T-cell (primary cell): ENCODE measurements around the gene APPL2. TPM values are rescaled to one million over a fixed set of nuclear protein-coding genes. Genes with fewer than 3 reads are reported as not detected.

Experiments
- ATAC-seq, 4 experiments: fragments of 200-7000 bp in 3 of 4; fragments of 150-1000 bp in 1 of 4; cut with Tn5 transposase; replicated peaks in 1 of 4; 1 replicate in 3 of 4; 2 replicates in 1 of 4; pipeline ENCODE4 v1.10.0; 2021; ENCODE audit warnings: moderate library complexity in 3 of 4, mild to moderate bottlenecking in 2 of 4, moderate number of reproducible peaks in 1 of 4
- CTCF ChIA-PET, 2 donors: fragments of 300-600 bp; sonication (Branson Sonifier 250); formaldehyde crosslinking; loops; one replicate each; lab custom pipeline; 2022; ENCODE audit warnings: antibody characterized with exemption in 2 of 2; lab: Charles Lee
- POLR2A ChIA-PET, 2 donors: fragments of 300-600 bp; sonication (Branson Sonifier 250); formaldehyde crosslinking; loops; one replicate each; lab custom pipeline; 2022; ENCODE audit warnings: antibody characterized with exemption in 2 of 2; lab: Charles Lee
- DNase-seq, 35 experiments: peaks; one replicate each; pipeline versions ENCODE4 v3.0.0 to v3.0.0-alpha.2; 2013 to 2023
- H3K27ac ChIP-seq: one replicate; pipeline ENCODE4 v1.5.1; 2013; ENCODE audit warnings: low read length
- H3K27me3 ChIP-seq, 2 experiments: replicated peaks in 1 of 2; 1 replicate in 1 of 2; 2 replicates in 1 of 2; pipeline versions ENCODE4 v1.6.1 to v1.7.0; 2013; ENCODE audit warnings: low read length in 1 of 2, mixed read lengths in 1 of 2; ENCODE audit not compliant: control insufficient read depth in 2 of 2, insufficient read depth in 2 of 2; ENCODE audit errors: extremely low read depth in 1 of 2
- H3K36me3 ChIP-seq, 2 donors: 1 replicate in 1 of 2; 2 replicates in 1 of 2; pipeline versions ENCODE4 v1.6.1 to v1.7.0; 2013; ENCODE audit warnings: low read length in 1 of 2; ENCODE audit not compliant: control insufficient read depth in 2 of 2, insufficient read depth in 1 of 2; ENCODE audit errors: extremely low read depth in 1 of 2
- H3K4me1 ChIP-seq, 2 experiments: 1 replicate in 1 of 2; 2 replicates in 1 of 2; pipeline versions ENCODE4 v1.6.1 to v1.7.0; 2013; ENCODE audit warnings: low read length in 2 of 2, mixed read lengths in 1 of 2; ENCODE audit not compliant: insufficient read depth in 2 of 2, control insufficient read depth in 1 of 2; ENCODE audit errors: extremely low read depth in 1 of 2
- H3K4me3 ChIP-seq, 2 donors: 1 replicate in 1 of 2; 2 replicates in 1 of 2; pipeline versions ENCODE4 v1.5.1 to v1.7.0; 2013; ENCODE audit warnings: mild to moderate bottlenecking in 2 of 2, low read length in 1 of 2, moderate library complexity in 1 of 2; ENCODE audit not compliant: control insufficient read depth in 1 of 2; ENCODE audit errors: extremely low read depth in 1 of 2
- H3K9me3 ChIP-seq: 2 replicates; pipeline ENCODE4 v1.7.0; 2013
- H3K27ac Mint-ChIP-seq, 2 donors: one replicate each; pipeline ENCODE4 v1.8.0; 2020 to 2021; ENCODE audit warnings: mild to moderate bottlenecking in 2 of 2, mixed read lengths in 2 of 2
- H3K27me3 Mint-ChIP-seq, 2 donors: one replicate each; pipeline ENCODE4 v1.8.0; 2021 to 2022; ENCODE audit warnings: mixed read lengths in 2 of 2
- H3K36me3 Mint-ChIP-seq: one replicate; pipeline ENCODE4 v1.8.0; 2021; ENCODE audit warnings: mixed read lengths
- H3K4me1 Mint-ChIP-seq, 3 donors: one replicate each; pipeline ENCODE4 v1.8.0; 2020 to 2022; ENCODE audit warnings: mixed read lengths in 3 of 3, mild to moderate bottlenecking in 1 of 3
- H3K4me3 Mint-ChIP-seq, 3 donors: one replicate each; pipeline ENCODE4 v1.8.0; 2020 to 2022; ENCODE audit warnings: mild to moderate bottlenecking in 3 of 3, mixed read lengths in 3 of 3, moderate library complexity in 3 of 3
- H3K9me3 Mint-ChIP-seq, 3 donors: one replicate each; pipeline ENCODE4 v1.8.0; 2020 to 2022; ENCODE audit warnings: mixed read lengths in 3 of 3
- WGBS: methylation state at CpG from one replicate; pipeline ENCODE4 v1.1.5; 2013; ENCODE audit warnings: missing lambda C conversion rate; ENCODE audit not compliant: insufficient coverage; 5-methylcytosine and 5-hydroxymethylcytosine counted together
- total RNA-seq, 35 experiments: library from RNA in 6 of 35; stranded (reverse) in 6 of 35; fragments of 120-200 nt in 1 of 35; gene quantifications; one replicate each; pipeline versions ENCODE4 v1.2.1 to v1.2.4 and lab custom pipeline; 2013 to 2026

Gene APPL2
- total RNA-seq, 5 donors from 2014 or later (not counting 1 experiment from before 2014, with no cell fraction given): 41.1 to 59.6 (median 53.1) TPM

- Mint-ChIP-seq H3K4me3 (peak overlapping the region in 2 of 3 donors; percentile 89 to 91), H3K27me3 (no peaks in the 10 kb centered on the region), H3K27ac (peak overlapping the region; percentile 87 to 95), H3K36me3 (peaks cover 20% of the 10 kb centered on the region), H3K9me3 (no peaks in the 10 kb centered on the region), H3K4me1 (peaks cover 56 to 58% (median 57%) of the 10 kb centered on the region in 3 donors)
- DNase-seq (peak in 1 of 35 experiments; percentile 3), ATAC-seq (no peak)
- CTCF ChIA-PET: interaction anchor here in 1 of 2 donors (2.0 kb wide), 1 partner anchor 148 kb away, joined by 5 read pairs; no protein-coding TSS in a partner anchor
- Histone ChIP-seq H3K27ac (peak overlapping the region; percentile 39), H3K36me3 (peaks cover 0 to 16% of the 10 kb centered on the region in 2 donors), H3K4me3 (peak overlapping the region; percentile 65 to 73), H3K27me3 (no peaks in the 10 kb centered on the region), H3K4me1 (peaks cover 23 to 25% of the 10 kb centered on the region in 2 experiments), H3K9me3 (no peaks in the 10 kb centered on the region)
- POLR2A ChIA-PET: interaction anchor here in 1 of 2 donors (0.6 kb wide), 1 partner anchor 134 kb away, joined by 3 read pairs; no protein-coding TSS in a partner anchor
- WGBS: 4% methylated on average over 8 of the region's 9 CpGs
Observed at GRCh38 chr12:105235281-105235731, 668 bp downstream of the APPL2 start.

GRCh38 chr12:105234197-105234596 lies 1.8 kb downstream of the APPL2 start:
- H3K4me3 Mint-ChIP-seq: peak overlapping the region in 2 of 3 donors; percentile 89 to 91
- DNase-seq (no peak), ATAC-seq (no peak)
- no peak overlapping the region for H3K27ac ChIP-seq
- peak overlapping the region; percentile 87 to 95 for H3K27ac Mint-ChIP-seq
- H3K4me1 ChIP-seq: peaks cover 20 to 23% of the 10 kb centered on the region in 2 experiments
- peaks cover 0 to 20% of the 10 kb centered on the region in 2 donors for H3K36me3 ChIP-seq
- no peaks in the 10 kb centered on the region for H3K27me3 ChIP-seq
- WGBS: no CpG with 5 or more reads among the region's 1 CpG
- H3K4me3 ChIP-seq: no peak overlapping the region
- H3K9me3 Mint-ChIP-seq: no peaks in the 10 kb centered on the region
- peaks cover 23% of the 10 kb centered on the region for H3K36me3 Mint-ChIP-seq
- no peaks in the 10 kb centered on the region for H3K27me3 Mint-ChIP-seq
- ChIA-PET CTCF (no interaction called here), POLR2A (no interaction called here)
- H3K9me3 ChIP-seq: no peaks in the 10 kb centered on the region
- peaks cover 59 to 63% (median 61%) of the 10 kb centered on the region in 3 donors for H3K4me1 Mint-ChIP-seq

- Histone ChIP-seq H3K27ac (no peak overlapping the region), H3K4me1 (peaks cover 20 to 23% of the 10 kb centered on the region in 2 experiments), H3K36me3 (peaks cover 0 to 28% of the 10 kb centered on the region in 2 donors), H3K9me3 (no peaks in the 10 kb centered on the region), H3K27me3 (no peaks in the 10 kb centered on the region), H3K4me3 (no peak overlapping the region)
- no peak for ATAC-seq
- POLR2A ChIA-PET: no interaction called here
- CTCF ChIA-PET: interaction anchor here in 1 of 2 donors (0.5 kb wide), 1 partner anchor 150 kb away, joined by 6 read pairs; no protein-coding TSS in a partner anchor
- WGBS: 100% methylated on average over 3 of the region's 4 CpGs
- Mint-ChIP-seq H3K27ac (no peak overlapping the region), H3K36me3 (peaks cover 32% of the 10 kb centered on the region), H3K4me1 (peaks cover 66 to 70% (median 69%) of the 10 kb centered on the region in 3 donors), H3K9me3 (no peaks in the 10 kb centered on the region), H3K27me3 (no peaks in the 10 kb centered on the region), H3K4me3 (peak overlapping the region in 1 of 3 donors; percentile 11)
- no peak for DNase-seq
Observed at GRCh38 chr12:105233041-105233905, 2.7 kb downstream of the APPL2 start.

- POLR2A ChIA-PET: no interaction called here
Observed at GRCh38 chr12:105231396-105231795, 4.6 kb downstream of the APPL2 start.

GRCh38 chr12:105229371-105229770 lies 6.6 kb downstream of the APPL2 start:
- ATAC-seq (no peak), DNase-seq (no peak)
- peaks cover 0 to 48% of the 10 kb centered on the region in 2 donors for H3K36me3 ChIP-seq
- H3K27ac Mint-ChIP-seq: no peak overlapping the region
- H3K4me3 Mint-ChIP-seq: no peak overlapping the region
- WGBS: 100% methylated on average over 1 of the region's 2 CpGs
- H3K27me3 Mint-ChIP-seq: no peaks in the 10 kb centered on the region
- H3K27me3 ChIP-seq: no peaks in the 10 kb centered on the region
- H3K9me3 ChIP-seq: no peaks in the 10 kb centered on the region
- H3K36me3 Mint-ChIP-seq: peaks cover 56% of the 10 kb centered on the region
- no peak overlapping the region for H3K27ac ChIP-seq
- H3K4me1 Mint-ChIP-seq: peaks cover 70 to 76% (median 72%) of the 10 kb centered on the region in 3 donors
- H3K4me3 ChIP-seq: no peak overlapping the region
- no peaks in the 10 kb centered on the region for H3K9me3 Mint-ChIP-seq
- CTCF ChIA-PET: no interaction called here
- POLR2A ChIA-PET: no interaction called here
- peaks cover 14 to 16% of the 10 kb centered on the region in 2 experiments for H3K4me1 ChIP-seq

More at GRCh38 chr12:105231396-105231795, 4.6 kb downstream of the APPL2 start:
- Mint-ChIP-seq H3K27me3 (no peaks in the 10 kb centered on the region), H3K36me3 (peaks cover 45% of the 10 kb centered on the region), H3K9me3 (no peaks in the 10 kb centered on the region), H3K4me1 (peaks cover 75 to 81% (median 76%) of the 10 kb centered on the region in 3 donors), H3K27ac (no peak overlapping the region), H3K4me3 (no peak overlapping the region)
- H3K27me3 ChIP-seq: no peaks in the 10 kb centered on the region
- no peaks in the 10 kb centered on the region for H3K9me3 ChIP-seq
- peaks cover 19 to 20% of the 10 kb centered on the region in 2 experiments for H3K4me1 ChIP-seq
- DNase-seq (no peak), ATAC-seq (no peak)
- WGBS: 96% methylated on average over 5 of the region's 5 CpGs
- no peak overlapping the region for H3K27ac ChIP-seq
- H3K36me3 ChIP-seq: peaks cover 0 to 42% of the 10 kb centered on the region in 2 donors
- CTCF ChIA-PET: no interaction called here
- H3K4me3 ChIP-seq: no peak overlapping the region

GRCh38 chr12:105228966-105229365 lies 7.0 kb downstream of the APPL2 start:
- H3K4me1 Mint-ChIP-seq: peaks cover 66 to 72% (median 68%) of the 10 kb centered on the region in 3 donors
- DNase-seq (no peak), ATAC-seq (no peak)
- ChIA-PET POLR2A (no interaction called here), CTCF (no interaction called here)
- Histone ChIP-seq H3K27ac (no peak overlapping the region), H3K4me1 (peaks cover 9 to 13% of the 10 kb centered on the region in 2 experiments), H3K36me3 (peaks cover 0 to 52% of the 10 kb centered on the region in 2 donors), H3K4me3 (no peak overlapping the region), H3K27me3 (no peaks in the 10 kb centered on the region), H3K9me3 (no peaks in the 10 kb centered on the region)
- 99% methylated on average over 8 of the region's 8 CpGs for WGBS
- no peak overlapping the region for H3K27ac Mint-ChIP-seq
- H3K36me3 Mint-ChIP-seq: peaks cover 56% of the 10 kb centered on the region
- no peaks in the 10 kb centered on the region for H3K27me3 Mint-ChIP-seq
- no peak overlapping the region for H3K4me3 Mint-ChIP-seq
- no peaks in the 10 kb centered on the region for H3K9me3 Mint-ChIP-seq
